Osteocyte (in vitro differentiated cells): ENCODE data around the gene MSANTD1. TPM values are rescaled to one million over a fixed set of nuclear protein-coding genes. Genes with fewer than 3 reads are reported as not detected.

Experiments
- DNase-seq: peaks from one replicate; pipeline ENCODE4 v3.0.0; 2021; ENCODE audit warnings: mixed read lengths; ENCODE audit not compliant: unreplicated experiment; ENCODE audit errors: extremely low spot score
- H3K27ac Mint-ChIP-seq: one replicate; pipeline ENCODE4 v1.8.0; 2021; ENCODE audit warnings: mild to moderate bottlenecking, mixed read lengths; ENCODE audit not compliant: unreplicated experiment
- H3K27me3 Mint-ChIP-seq: one replicate; pipeline ENCODE4 v1.8.0; 2021; ENCODE audit warnings: mixed read lengths; ENCODE audit not compliant: unreplicated experiment
- H3K36me3 Mint-ChIP-seq: one replicate; pipeline ENCODE4 v1.8.0; 2021; ENCODE audit warnings: mixed read lengths; ENCODE audit not compliant: unreplicated experiment
- H3K4me1 Mint-ChIP-seq: one replicate; pipeline ENCODE4 v1.8.0; 2021; ENCODE audit warnings: mixed read lengths; ENCODE audit not compliant: unreplicated experiment
- H3K4me3 Mint-ChIP-seq: one replicate; pipeline ENCODE4 v1.8.0; 2021; ENCODE audit warnings: mild to moderate bottlenecking, moderate library complexity, mixed read lengths; ENCODE audit not compliant: unreplicated experiment
- H3K9me3 Mint-ChIP-seq: one replicate; pipeline ENCODE4 v1.8.0; 2021; ENCODE audit warnings: mixed read lengths; ENCODE audit not compliant: unreplicated experiment
- total RNA-seq: library from RNA; stranded (reverse); gene quantifications from 2 replicates; pipeline ENCODE4 v1.2.1, GENCODE V29; 2021
- TF ChIP-seq, protein P1 (sequence below): fragments of 200-600 bp; sonication (generic); IDR thresholded peaks from 2 replicates; pipeline ENCODE4 v1.5.0; 2021; ENCODE audit warnings: antibody characterized with exemption, mild to moderate bottlenecking, moderate library complexity

The MSANTD1 gene
- total RNA-seq, 1 donor from 2014 or later, result 0.83 TPM

DNA sequence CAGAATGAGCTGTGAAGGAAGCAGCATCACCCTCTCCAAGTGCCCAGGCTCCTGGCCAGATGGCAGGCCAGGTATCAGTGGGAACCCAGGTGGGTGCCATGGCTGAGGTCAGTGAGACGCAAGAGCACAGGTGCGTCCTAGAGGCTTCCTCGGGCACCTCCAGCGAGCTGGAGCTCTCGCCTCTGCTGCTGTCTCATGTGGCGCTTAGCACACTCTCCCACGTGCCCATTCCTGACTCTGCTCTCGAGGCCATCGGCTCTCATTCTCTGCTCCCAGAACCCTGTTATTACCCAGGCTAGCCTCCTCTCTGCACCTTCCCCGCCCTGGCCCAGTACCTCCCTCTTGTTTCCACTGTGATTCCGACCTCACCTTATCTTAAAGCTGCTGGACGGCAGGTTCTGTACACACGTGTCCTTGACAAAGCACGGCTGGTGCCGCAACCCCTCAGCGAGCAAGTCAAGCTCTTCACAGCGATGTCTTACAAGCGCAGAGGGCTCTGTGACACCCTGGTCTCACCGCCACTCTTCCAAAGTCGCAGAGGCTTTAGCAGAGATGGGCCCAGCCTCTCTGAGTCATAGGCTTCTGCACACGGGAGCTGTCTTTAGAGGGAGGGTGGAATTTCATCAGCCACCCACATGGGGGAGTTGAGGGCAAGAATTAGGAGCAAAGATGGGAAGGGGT is 15.4 kb upstream of the MSANTD1 start:
- TF ChIP-seq, protein P1, sequence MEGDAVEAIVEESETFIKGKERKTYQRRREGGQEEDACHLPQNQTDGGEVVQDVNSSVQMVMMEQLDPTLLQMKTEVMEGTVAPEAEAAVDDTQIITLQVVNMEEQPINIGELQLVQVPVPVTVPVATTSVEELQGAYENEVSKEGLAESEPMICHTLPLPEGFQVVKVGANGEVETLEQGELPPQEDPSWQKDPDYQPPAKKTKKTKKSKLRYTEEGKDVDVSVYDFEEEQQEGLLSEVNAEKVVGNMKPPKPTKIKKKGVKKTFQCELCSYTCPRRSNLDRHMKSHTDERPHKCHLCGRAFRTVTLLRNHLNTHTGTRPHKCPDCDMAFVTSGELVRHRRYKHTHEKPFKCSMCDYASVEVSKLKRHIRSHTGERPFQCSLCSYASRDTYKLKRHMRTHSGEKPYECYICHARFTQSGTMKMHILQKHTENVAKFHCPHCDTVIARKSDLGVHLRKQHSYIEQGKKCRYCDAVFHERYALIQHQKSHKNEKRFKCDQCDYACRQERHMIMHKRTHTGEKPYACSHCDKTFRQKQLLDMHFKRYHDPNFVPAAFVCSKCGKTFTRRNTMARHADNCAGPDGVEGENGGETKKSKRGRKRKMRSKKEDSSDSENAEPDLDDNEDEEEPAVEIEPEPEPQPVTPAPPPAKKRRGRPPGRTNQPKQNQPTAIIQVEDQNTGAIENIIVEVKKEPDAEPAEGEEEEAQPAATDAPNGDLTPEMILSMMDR, result no peak
- H3K9me3 Mint-ChIP-seq, result no peaks in the 10 kb centered on the region
- peak overlapping the region; percentile 54 for H3K27ac Mint-ChIP-seq
- peaks cover 32% of the 10 kb centered on the region for H3K36me3 Mint-ChIP-seq
- H3K27me3 Mint-ChIP-seq, result no peaks in the 10 kb centered on the region
- no peak for DNase-seq
- H3K4me1 Mint-ChIP-seq, result no peaks in the 10 kb centered on the region
- no peak overlapping the region for H3K4me3 Mint-ChIP-seq

DNA sequence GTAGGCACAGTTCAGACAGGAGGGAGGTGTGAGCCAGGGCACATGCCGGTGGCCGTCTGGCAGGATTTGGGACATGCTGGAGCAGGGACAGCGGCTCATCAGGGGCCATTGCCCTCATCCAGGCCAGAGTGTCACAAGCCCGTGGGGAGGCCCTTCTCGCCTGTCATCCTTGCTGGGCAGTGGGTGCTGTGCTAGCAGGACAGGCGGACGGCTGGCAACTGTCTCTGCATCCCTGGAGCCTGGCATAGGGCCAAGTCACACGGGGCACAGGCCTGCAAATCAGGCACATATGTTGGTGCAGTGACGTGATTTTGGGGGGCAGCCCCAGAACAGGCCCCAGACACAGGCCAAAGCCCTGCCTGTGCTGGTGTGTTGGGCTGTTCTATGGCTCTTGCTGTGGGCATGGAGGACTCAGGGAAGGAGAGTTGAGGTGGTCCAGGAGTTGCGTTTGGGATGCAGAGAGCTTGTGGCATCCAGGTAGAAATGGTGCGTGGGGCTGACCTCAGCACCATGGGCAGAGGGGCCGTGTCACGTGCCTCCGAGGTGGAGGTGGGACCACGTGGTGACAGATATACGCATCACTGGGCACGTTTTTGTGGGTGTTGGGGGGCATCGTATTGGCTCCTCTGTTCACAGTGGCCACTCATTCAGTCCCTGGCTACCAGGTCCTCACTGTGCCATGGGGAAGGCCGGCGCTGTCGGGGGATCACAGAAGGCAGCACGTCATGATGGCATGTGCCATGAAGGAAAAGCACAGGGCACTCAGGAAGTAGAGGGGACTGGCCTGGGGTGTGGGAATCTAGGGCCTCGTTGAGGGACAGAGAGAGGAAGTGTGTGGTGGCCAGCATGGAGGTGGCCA is 14.6 kb upstream of the MSANTD1 start:
- no peak overlapping the region for H3K4me3 Mint-ChIP-seq
- no peaks in the 10 kb centered on the region for H3K4me1 Mint-ChIP-seq
- no peaks in the 10 kb centered on the region for H3K27me3 Mint-ChIP-seq
- no peak overlapping the region for H3K27ac Mint-ChIP-seq
- no peaks in the 10 kb centered on the region for H3K9me3 Mint-ChIP-seq
- no peak for DNase-seq
- TF ChIP-seq, protein P1, result no peak
- H3K36me3 Mint-ChIP-seq, result peaks cover 24% of the 10 kb centered on the region

DNA sequence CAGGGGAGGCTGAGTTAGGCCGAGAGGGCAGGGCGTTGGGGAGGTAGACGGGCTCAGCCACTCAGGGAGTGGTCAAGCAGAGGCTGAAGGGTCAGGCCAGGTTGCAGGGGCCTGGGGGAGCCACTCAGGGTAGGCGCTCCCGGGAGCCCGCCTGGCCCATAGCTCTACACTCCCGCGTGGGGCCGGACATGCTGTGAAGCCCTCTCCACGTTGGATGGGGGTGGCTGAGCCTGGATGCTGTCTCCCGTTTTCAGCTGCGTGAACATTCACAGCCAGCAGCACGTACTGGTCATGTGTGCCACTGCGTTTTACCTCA is 14.0 kb upstream of the MSANTD1 start:
- Mint-ChIP-seq H3K27ac (no peak overlapping the region), H3K9me3 (no peaks in the 10 kb centered on the region), H3K27me3 (no peaks in the 10 kb centered on the region), H3K4me1 (no peaks in the 10 kb centered on the region), H3K4me3 (no peak overlapping the region), H3K36me3 (peaks cover 20% of the 10 kb centered on the region)
- no peak for DNase-seq
- TF ChIP-seq, protein P1, result no peak

DNA sequence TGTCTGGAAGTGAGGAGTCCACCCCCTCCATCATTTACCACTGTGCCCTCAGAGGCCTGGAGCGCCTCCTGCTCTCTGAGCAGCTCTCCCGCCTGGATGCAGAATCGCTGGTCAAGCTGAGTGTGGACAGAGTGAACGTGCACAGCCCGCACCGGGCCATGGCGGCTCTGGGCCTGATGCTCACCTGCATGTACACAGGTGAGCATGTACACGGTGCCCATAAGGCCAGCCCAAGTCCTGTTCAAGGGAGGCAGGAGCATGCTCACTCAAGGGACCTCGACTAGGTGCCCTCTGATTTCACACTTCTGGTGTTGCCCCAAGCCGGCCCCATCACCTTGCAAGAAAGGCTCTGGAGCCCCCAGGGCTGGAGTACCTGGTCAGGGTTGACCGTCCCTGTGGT is 13.4 kb upstream of the MSANTD1 start:
- no peak for DNase-seq
- Mint-ChIP-seq H3K27me3 (no peaks in the 10 kb centered on the region), H3K4me3 (no peak overlapping the region), H3K36me3 (peaks cover 17% of the 10 kb centered on the region), H3K4me1 (no peaks in the 10 kb centered on the region), H3K9me3 (no peaks in the 10 kb centered on the region), H3K27ac (no peak overlapping the region)
- TF ChIP-seq, protein P1, result no peak

DNA sequence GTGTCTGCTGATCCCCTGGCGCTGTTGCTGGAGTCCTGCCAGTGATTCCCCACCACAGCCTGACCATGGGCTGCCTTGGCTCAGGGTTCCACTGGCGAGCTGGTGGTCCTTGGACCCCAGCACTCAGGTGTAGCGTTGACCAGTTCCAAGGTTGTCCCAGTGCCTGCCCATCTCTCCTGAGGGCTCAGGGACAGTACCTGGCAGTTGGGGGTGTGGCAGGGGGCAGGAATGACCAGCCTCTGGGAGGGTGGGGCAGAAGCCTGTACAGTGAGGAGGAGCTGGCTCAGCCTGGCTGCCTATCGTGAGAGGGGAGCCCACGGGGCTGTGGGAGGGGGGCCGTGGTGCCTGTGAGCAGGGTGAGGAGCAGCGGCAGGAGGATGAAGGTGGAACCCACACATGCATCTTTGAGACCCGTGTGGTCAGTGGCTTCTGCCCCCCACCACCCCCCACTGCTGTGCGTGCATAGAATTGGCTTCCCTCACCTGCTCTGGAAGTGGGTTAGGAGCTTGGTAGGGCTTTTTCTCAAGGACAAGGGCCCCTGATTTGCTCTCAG is 12.6 kb upstream of the MSANTD1 start:
- H3K27me3 Mint-ChIP-seq, result no peaks in the 10 kb centered on the region
- no peak for DNase-seq
- H3K4me1 Mint-ChIP-seq, result no peaks in the 10 kb centered on the region
- H3K27ac Mint-ChIP-seq, result no peak overlapping the region
- TF ChIP-seq, protein P1, result no peak
- H3K4me3 Mint-ChIP-seq, result no peak overlapping the region
- peaks cover 17% of the 10 kb centered on the region for H3K36me3 Mint-ChIP-seq
- no peaks in the 10 kb centered on the region for H3K9me3 Mint-ChIP-seq
